ENCODE measurements around the gene APPL2. TPM values are rescaled to one million over a fixed set of nuclear protein-coding genes. Genes with fewer than 3 reads are reported as not detected.

APPL2 gene
- polyA plus RNA-seq, 3 donors, result 6.4 to 19.8 (median 9.0) TPM

DNA sequence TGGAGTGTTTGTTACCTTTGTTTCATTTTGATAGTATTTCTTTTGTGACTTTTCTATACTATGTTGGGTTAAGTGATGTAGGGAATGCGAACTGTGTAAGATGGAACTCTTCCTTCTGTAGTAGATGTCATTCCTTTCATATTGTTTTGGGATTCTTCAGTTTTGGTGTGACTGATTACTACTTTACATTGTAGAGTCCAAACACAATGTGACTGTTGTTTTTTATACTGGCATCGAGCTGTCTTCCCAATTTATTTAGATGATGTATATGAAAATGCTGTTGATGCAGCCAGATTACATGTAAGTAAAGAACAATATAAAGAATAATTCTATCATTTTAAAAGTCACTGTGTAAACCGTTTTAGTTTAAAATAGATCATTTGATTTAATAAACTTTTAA is 93.7 kb downstream of the APPL2 start:
- no peaks in the 10 kb centered on the region for H3K4me1 ChIP-seq (ENCODE audit: control insufficient read depth in 1 of 2, insufficient read depth in 2 of 2, low read length in 2 of 2)
- peaks cover 99% of the 10 kb centered on the region for H4K20me1 ChIP-seq (ENCODE audit: insufficient read depth, low read length)
- Mint-ChIP-seq H3K9me3 (no peaks in the 10 kb centered on the region), H3K4me3 (no peak overlapping the region), H3K36me3 (peaks cover 71 to 79% of the 10 kb centered on the region in 2 donors), H3K27me3 (ENCODE audit: low read depth in 3 of 3) (no peaks in the 10 kb centered on the region), H3K27ac (no peak overlapping the region), H3K4me1 (no peaks in the 10 kb centered on the region)
- no peaks in the 10 kb centered on the region for H3K27me3 ChIP-seq (ENCODE audit: control insufficient read depth in 2 of 2, insufficient read depth in 2 of 2, low read length in 2 of 2)
- no peak overlapping the region for H3K9ac ChIP-seq (ENCODE audit: insufficient read depth, low read length, poor library complexity, severe bottlenecking)
- H3K36me3 ChIP-seq (replicated peaks in 1 of 2; ENCODE audit: control insufficient read depth in 1 of 2, insufficient read depth in 2 of 2, low read length in 2 of 2), result peaks cover 88 to 98% of the 10 kb centered on the region in 2 donors
- H3K9me3 ChIP-seq (replicated peaks in 1 of 2; ENCODE audit: control insufficient read depth in 1 of 2, insufficient read depth in 1 of 2, low read length in 2 of 2), result no peaks in the 10 kb centered on the region
- TF ChIP-seq, protein P1, sequence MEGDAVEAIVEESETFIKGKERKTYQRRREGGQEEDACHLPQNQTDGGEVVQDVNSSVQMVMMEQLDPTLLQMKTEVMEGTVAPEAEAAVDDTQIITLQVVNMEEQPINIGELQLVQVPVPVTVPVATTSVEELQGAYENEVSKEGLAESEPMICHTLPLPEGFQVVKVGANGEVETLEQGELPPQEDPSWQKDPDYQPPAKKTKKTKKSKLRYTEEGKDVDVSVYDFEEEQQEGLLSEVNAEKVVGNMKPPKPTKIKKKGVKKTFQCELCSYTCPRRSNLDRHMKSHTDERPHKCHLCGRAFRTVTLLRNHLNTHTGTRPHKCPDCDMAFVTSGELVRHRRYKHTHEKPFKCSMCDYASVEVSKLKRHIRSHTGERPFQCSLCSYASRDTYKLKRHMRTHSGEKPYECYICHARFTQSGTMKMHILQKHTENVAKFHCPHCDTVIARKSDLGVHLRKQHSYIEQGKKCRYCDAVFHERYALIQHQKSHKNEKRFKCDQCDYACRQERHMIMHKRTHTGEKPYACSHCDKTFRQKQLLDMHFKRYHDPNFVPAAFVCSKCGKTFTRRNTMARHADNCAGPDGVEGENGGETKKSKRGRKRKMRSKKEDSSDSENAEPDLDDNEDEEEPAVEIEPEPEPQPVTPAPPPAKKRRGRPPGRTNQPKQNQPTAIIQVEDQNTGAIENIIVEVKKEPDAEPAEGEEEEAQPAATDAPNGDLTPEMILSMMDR (IDR thresholded peaks at IDR 0.05), result no peak
- no peak for DNase-seq
- H3K79me2 ChIP-seq (ENCODE audit: insufficient read depth, low read length), result peaks cover 17% of the 10 kb centered on the region
- H3K4me3 ChIP-seq (replicated peaks in 1 of 3; ENCODE audit: low read depth in 2 of 3, low read length in 3 of 3), result no peak overlapping the region
- H2AFZ ChIP-seq (ENCODE audit: insufficient read depth, low read depth, low read length, poor library complexity, severe bottlenecking), result no peak overlapping the region
- no peak overlapping the region for H3K27ac ChIP-seq (ENCODE audit: low read depth in 1 of 2, low read length in 2 of 2)
- no CpG with 5 or more reads among the region's 3 CpGs for WGBS (ENCODE audit: insufficient coverage)
- intact Hi-C loops (cut with micrococcal nuclease), result no loop called here
- no peak overlapping the region for H3K4me2 ChIP-seq (replicated peaks; ENCODE audit: extremely low read depth, low read length, poor library complexity, severe bottlenecking)

DNA sequence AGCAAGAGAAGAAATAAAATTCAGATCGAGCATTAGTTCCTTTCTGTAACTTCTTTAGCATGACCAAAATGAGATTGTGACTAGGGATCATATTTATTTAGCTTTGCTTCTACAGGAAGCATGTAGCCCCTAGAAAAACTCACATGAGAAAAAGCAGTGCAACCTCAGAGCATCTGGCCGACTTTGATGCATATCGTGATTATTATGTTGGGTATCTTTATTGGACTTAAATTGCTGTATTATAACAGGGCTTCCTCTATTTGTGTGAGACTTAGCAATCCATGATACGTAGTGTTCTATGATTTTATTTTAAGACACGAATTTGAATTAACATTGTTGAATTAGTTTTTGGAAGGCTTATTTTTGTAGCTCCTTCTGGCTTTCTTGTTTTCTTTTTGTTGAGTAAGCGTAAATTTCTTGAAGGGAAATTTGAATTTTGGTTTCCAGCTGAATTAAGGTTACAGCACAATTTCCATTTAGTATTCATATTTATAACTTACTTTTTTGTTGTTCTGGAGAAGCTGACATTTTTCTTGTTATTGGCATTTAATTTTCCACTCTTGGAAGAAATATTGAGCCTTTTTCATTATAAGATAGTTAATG is 94.6 kb downstream of the APPL2 start:
- no peak overlapping the region for H2AFZ ChIP-seq (ENCODE audit: insufficient read depth, low read depth, low read length, poor library complexity, severe bottlenecking)
- H4K20me1 ChIP-seq (ENCODE audit: insufficient read depth, low read length), result peaks cover 99% of the 10 kb centered on the region
- peaks cover 88 to 98% of the 10 kb centered on the region in 2 donors for H3K36me3 ChIP-seq (replicated peaks in 1 of 2; ENCODE audit: control insufficient read depth in 1 of 2, insufficient read depth in 2 of 2, low read length in 2 of 2)
- no peaks in the 10 kb centered on the region for H3K4me1 ChIP-seq (ENCODE audit: control insufficient read depth in 1 of 2, insufficient read depth in 2 of 2, low read length in 2 of 2)
- H3K4me2 ChIP-seq (replicated peaks; ENCODE audit: extremely low read depth, low read length, poor library complexity, severe bottlenecking), result no peak overlapping the region
- no CpG with 5 or more reads among the region's 6 CpGs for WGBS (ENCODE audit: insufficient coverage)
- H3K27me3 ChIP-seq (ENCODE audit: control insufficient read depth in 2 of 2, insufficient read depth in 2 of 2, low read length in 2 of 2), result no peaks in the 10 kb centered on the region
- DNase-seq, result no peak
- Mint-ChIP-seq H3K27me3 (ENCODE audit: low read depth in 3 of 3) (no peaks in the 10 kb centered on the region), H3K4me1 (no peaks in the 10 kb centered on the region), H3K4me3 (no peak overlapping the region), H3K27ac (peak overlapping the region in 2 of 7 donors; percentile 6 to 20), H3K9me3 (no peaks in the 10 kb centered on the region), H3K36me3 (peaks cover 71 to 79% of the 10 kb centered on the region in 2 donors)
- H3K4me3 ChIP-seq (replicated peaks in 1 of 3; ENCODE audit: low read depth in 2 of 3, low read length in 3 of 3), result no peak overlapping the region
- no peak overlapping the region for H3K27ac ChIP-seq (ENCODE audit: low read depth in 1 of 2, low read length in 2 of 2)
- intact Hi-C loops (cut with micrococcal nuclease), result no loop called here
- no peaks in the 10 kb centered on the region for H3K9me3 ChIP-seq (replicated peaks in 1 of 2; ENCODE audit: control insufficient read depth in 1 of 2, insufficient read depth in 1 of 2, low read length in 2 of 2)
- no peak overlapping the region for H3K9ac ChIP-seq (ENCODE audit: insufficient read depth, low read length, poor library complexity, severe bottlenecking)
- H3K79me2 ChIP-seq (ENCODE audit: insufficient read depth, low read length), result peaks cover 21% of the 10 kb centered on the region
- TF ChIP-seq, protein P1 (IDR thresholded peaks at IDR 0.05), result no peak
